ENCODE results near the gene CNTNAP1.

- TF ChIP-seq CTCF (IDR thresholded peaks at IDR 0.05; ENCODE audit: low read depth, low read length) (no peak), MYC (IDR thresholded peaks at IDR 0.05; ENCODE audit: low read depth, low read length) (no peak), POLR2A (IDR thresholded peaks at IDR 0.05; ENCODE audit: extremely low read depth, insufficient read length) (no peak)
Measured at GRCh38 chr17:42725143-42725542, 42.8 kb downstream of the CNTNAP1 start.

All from NB4 (cell line).